Activated CD8-positive, alpha-beta T cell treated with anti-CD3 and anti-CD28 coated beads for 36 hours (primary cell): ENCODE results near the gene C16orf46. TPM values are rescaled to one million over a fixed set of nuclear protein-coding genes. Genes with fewer than 3 reads are reported as not detected.

Experiments
- ATAC-seq: fragments of 200-7000 bp; cut with Tn5 transposase; one replicate; pipeline ENCODE4 v1.10.0; 2021; ENCODE audit warnings: mild to moderate bottlenecking, moderate library complexity
- CTCF ChIA-PET: fragments of 350-600 bp; sonication (Branson Sonifier 250); formaldehyde crosslinking; loops from one replicate; lab custom pipeline; 2021; ENCODE audit warnings: antibody characterized with exemption; lab: Charles Lee
- POLR2A ChIA-PET: fragments of 350-600 bp; sonication (Branson Sonifier 250); formaldehyde crosslinking; loops from one replicate; lab custom pipeline; 2021; ENCODE audit warnings: antibody characterized with exemption; lab: Charles Lee
- DNase-seq: peaks from one replicate; pipeline ENCODE4 v3.0.0-alpha.2; 2020
- H3K27ac Mint-ChIP-seq: one replicate; pipeline ENCODE4 v1.8.0; 2021; ENCODE audit warnings: mild to moderate bottlenecking, mixed read lengths
- H3K27me3 Mint-ChIP-seq: one replicate; pipeline ENCODE4 v1.8.0; 2021; ENCODE audit warnings: mixed read lengths
- H3K36me3 Mint-ChIP-seq: one replicate; pipeline ENCODE4 v1.8.0; 2021; ENCODE audit warnings: low read depth, mixed read lengths
- H3K4me1 Mint-ChIP-seq: one replicate; pipeline ENCODE4 v1.8.0; 2021; ENCODE audit warnings: low read depth, mixed read lengths
- H3K4me3 Mint-ChIP-seq: one replicate; pipeline ENCODE4 v1.8.0; 2021; ENCODE audit warnings: mild to moderate bottlenecking, moderate library complexity, mixed read lengths
- H3K9me3 Mint-ChIP-seq: one replicate; pipeline ENCODE4 v1.8.0; 2021; ENCODE audit warnings: mixed read lengths
- CTCF ChIP-seq: fragments of 200-600 bp; IDR thresholded peaks from one replicate; pipeline ENCODE4 v1.8.0; 2022; ENCODE audit warnings: antibody characterized with exemption, mild to moderate bottlenecking
- intact Hi-C: fragments of 100-400 bp; cut with micrococcal nuclease; formaldehyde crosslinking; loops from one replicate; pipeline ENCODE4 v1.10.0; 2022
- total RNA-seq, 2 experiments: library from RNA; stranded (reverse); gene quantifications; one replicate each; pipeline ENCODE4 v1.2.3, GENCODE V29; 2021

Gene C16orf46
- under 1 TPM; 0.59 to 0.60 TPM for total RNA-seq

GRCh38 chr16:81077076-81077940 lies at the start of gene C16orf46:
TSS of gene C16orf46 (minus strand) at chr16:81077238. CDS start at chr16:81063955, 13,283 bp downstream.
- H3K36me3 Mint-ChIP-seq, result no peaks in the 10 kb centered on the region
- H3K27ac Mint-ChIP-seq, result no peak within 1 kb of the TSS
- ATAC-seq, result peak; percentile 85
- ChIA-PET POLR2A (interaction anchor here (0.7 to 2.6 kb wide), 7 partner anchors 11 to 237 kb away, joined by 3 to 10 read pairs (median 4); partner anchors contain the start of genes CENPN, CMC2 and GAN), CTCF (interaction anchor here (1.2 to 4.3 kb wide), 6 partner anchors 17 to 73 kb away, joined by 4 to 30 read pairs (median 6); partner anchors contain the start of genes ATMIN and CENPN)
- H3K4me3 Mint-ChIP-seq, result no peak within 1 kb of the TSS
- no peak for TF ChIP-seq CTCF
- intact Hi-C loops, result loop anchor here (5.0 kb wide), 1 partner anchor 70 kb away; the partner anchor contains the start of genes CENPN and CMC2
- peaks cover 2% of the 10 kb centered on the region for H3K27me3 Mint-ChIP-seq
- peaks cover 3% of the 10 kb centered on the region for H3K4me1 Mint-ChIP-seq
- DNase-seq, result peak; percentile 99
- H3K9me3 Mint-ChIP-seq, result no peaks in the 10 kb centered on the region

- intact Hi-C loops, result no loop called here
- Mint-ChIP-seq H3K4me1 (no peaks in the 10 kb centered on the region), H3K4me3 (no peak overlapping the region), H3K27ac (no peak overlapping the region), H3K27me3 (peaks cover 8% of the 10 kb centered on the region), H3K9me3 (no peaks in the 10 kb centered on the region), H3K36me3 (no peaks in the 10 kb centered on the region)
- DNase-seq, result no peak
- CTCF ChIA-PET, result no interaction called here
- ATAC-seq, result no peak
- no peak for TF ChIP-seq CTCF
- POLR2A ChIA-PET, result no interaction called here
Measured at GRCh38 chr16:81123092-81123852, 46.2 kb upstream of the C16orf46 start.

GRCh38 chr16:81121474-81121990 lies 44.5 kb upstream of the C16orf46 start:
- H3K4me1 Mint-ChIP-seq, result no peaks in the 10 kb centered on the region

GRCh38 chr16:81117436-81117835 lies 40.4 kb upstream of the C16orf46 start:
- Mint-ChIP-seq H3K4me3 (no peak overlapping the region), H3K36me3 (no peaks in the 10 kb centered on the region), H3K4me1 (no peaks in the 10 kb centered on the region), H3K9me3 (no peaks in the 10 kb centered on the region), H3K27me3 (peaks cover 9% of the 10 kb centered on the region), H3K27ac (no peak overlapping the region)
- TF ChIP-seq CTCF, result no peak
- CTCF ChIA-PET, result no interaction called here
- no peak for ATAC-seq
- DNase-seq, result no peak
- POLR2A ChIA-PET, result no interaction called here
- intact Hi-C loops, result no loop called here

More at GRCh38 chr16:81121474-81121990, 44.5 kb upstream of the C16orf46 start:
- peaks cover 7% of the 10 kb centered on the region for H3K27me3 Mint-ChIP-seq
- DNase-seq (no peak), ATAC-seq (no peak)
- no peak for TF ChIP-seq CTCF
- intact Hi-C loops, result no loop called here
- no peak overlapping the region for H3K4me3 Mint-ChIP-seq
- no peak overlapping the region for H3K27ac Mint-ChIP-seq
- CTCF ChIA-PET, result no interaction called here
- H3K9me3 Mint-ChIP-seq, result no peaks in the 10 kb centered on the region
- H3K36me3 Mint-ChIP-seq, result no peaks in the 10 kb centered on the region
- POLR2A ChIA-PET, result no interaction called here
